Activated T-cell treated with anti-CD3 and anti-CD28 coated beads for 48 hours (primary cell): ENCODE measurements around the gene MAGI2.

Experiments
- DNase-seq: peaks from one replicate; pipeline ENCODE4 v3.0.0-alpha.2; 2020; ENCODE audit warnings: low read depth

Gene MAGI2

GRCh38 chr7:78412216-78412858, 1041.1 kb downstream of the MAGI2 start:
- no peak for DNase-seq

- DNase-seq = no peak
Measured at GRCh38 chr7:78407031-78407430, 1046.4 kb downstream of the MAGI2 start.

- no peak for DNase-seq
Measured at GRCh38 chr7:78406531-78406930, 1046.9 kb downstream of the MAGI2 start.

GRCh38 chr7:78402096-78402495, 1051.4 kb downstream of the MAGI2 start:
- DNase-seq = no peak

GRCh38 chr7:78400038-78400437, 1053.4 kb downstream of the MAGI2 start:
- DNase-seq = no peak

- no peak for DNase-seq
Measured at GRCh38 chr7:78399033-78399769, 1054.3 kb downstream of the MAGI2 start.

- no peak for DNase-seq
Measured at GRCh38 chr7:78398576-78398975, 1054.9 kb downstream of the MAGI2 start.

GRCh38 chr7:78398081-78398480, 1055.4 kb downstream of the MAGI2 start:
- no peak for DNase-seq

GRCh38 chr7:78396210-78396609, 1057.3 kb downstream of the MAGI2 start:
- no peak for DNase-seq

GRCh38 chr7:78395298-78396036, 1058.0 kb downstream of the MAGI2 start:
- DNase-seq = no peak

GRCh38 chr7:78389022-78389421, 1064.4 kb downstream of the MAGI2 start:
- DNase-seq = no peak

GRCh38 chr7:78386520-78386919, 1066.9 kb downstream of the MAGI2 start:
- no peak for DNase-seq

- no peak for DNase-seq
Measured at GRCh38 chr7:78383096-78383880, 1070.2 kb downstream of the MAGI2 start.

- no peak for DNase-seq
Measured at GRCh38 chr7:78379148-78379547, 1074.3 kb downstream of the MAGI2 start.

- no peak for DNase-seq
Measured at GRCh38 chr7:78377532-78377931, 1075.9 kb downstream of the MAGI2 start.

GRCh38 chr7:78370936-78371335, 1082.5 kb downstream of the MAGI2 start:
- DNase-seq = no peak

- no peak for DNase-seq
Measured at GRCh38 chr7:78368771-78369170, 1084.7 kb downstream of the MAGI2 start.

GRCh38 chr7:78367280-78367773, 1086.1 kb downstream of the MAGI2 start:
- no peak for DNase-seq

- no peak for DNase-seq
Measured at GRCh38 chr7:78363866-78364265, 1089.6 kb downstream of the MAGI2 start.

- no peak for DNase-seq
Measured at GRCh38 chr7:78359836-78360235, 1093.6 kb downstream of the MAGI2 start.

GRCh38 chr7:78357709-78358108, 1095.8 kb downstream of the MAGI2 start:
- DNase-seq = no peak

- no peak for DNase-seq
Measured at GRCh38 chr7:78355834-78356233, 1097.6 kb downstream of the MAGI2 start.
